Measurements from ENCODE around the gene CYB561A3.

- no peak for TF ChIP-seq CTCF (IDR thresholded peaks at IDR 0.05)
- no peak for TF ChIP-seq EZH2phosphoT487 (IDR thresholded peaks at IDR 0.05)
- no peak for TF ChIP-seq EZH2 (IDR thresholded peaks at IDR 0.05)
Observed at GRCh38 chr11:61359516-61359915, 2.2 kb downstream of the CYB561A3 start.
